ENCODE measurements around the gene EEIG2. TPM values are rescaled to one million over a fixed set of nuclear protein-coding genes. Genes with fewer than 3 reads are reported as not detected.

EEIG2 gene
- total and polyA plus RNA-seq, 7 donors, result 0.51 to 2.1 (median 1.0) TPM

GRCh38 chr1:108575375-108575774, 15.5 kb downstream of the EEIG2 start:
- no peak overlapping the region for H3K27ac ChIP-seq
- no peak for TF ChIP-seq CTCF (IDR thresholded peaks at IDR 0.05)
- H3K36me3 ChIP-seq (ENCODE audit: insufficient read depth in 1 of 2, low read depth in 1 of 2), result no peaks in the 10 kb centered on the region
- ATAC-seq (no peak), DNase-seq (no peak)
- no peak overlapping the region for H3K4me3 ChIP-seq
- H3K9me3 ChIP-seq, result peaks cover 1% of the 10 kb centered on the region
- H3K4me1 ChIP-seq, result no peaks in the 10 kb centered on the region
- intact Hi-C loops (cut with DNase I), result no loop called here
- H3K27me3 ChIP-seq (ENCODE audit: insufficient read depth in 3 of 3, low read length in 2 of 3), result no peaks in the 10 kb centered on the region

- TF ChIP-seq CTCF (IDR thresholded peaks at IDR 0.05), result no peak
- Histone ChIP-seq H3K36me3 (ENCODE audit: insufficient read depth in 1 of 2, low read depth in 1 of 2) (no peaks in the 10 kb centered on the region), H3K4me3 (no peak overlapping the region), H3K27me3 (ENCODE audit: insufficient read depth in 3 of 3, low read length in 2 of 3) (no peaks in the 10 kb centered on the region), H3K9me3 (peaks cover 12% of the 10 kb centered on the region), H3K27ac (no peak overlapping the region), H3K4me1 (no peaks in the 10 kb centered on the region)
- DNase-seq (no peak), ATAC-seq (no peak)
- WGBS, 3 donors, result 51 to 67% (median 63%) methylated on average over 4 of the region's 4 CpGs
- intact Hi-C loops (cut with DNase I), result no loop called here
These were observed 24.0 kb downstream of the EEIG2 start for GRCh38 chr1:108583757-108584427.

GRCh38 chr1:108584428-108584856, 24.5 kb downstream of the EEIG2 start:
- H3K27ac ChIP-seq, result no peak overlapping the region
- H3K4me1 ChIP-seq, result no peaks in the 10 kb centered on the region
- H3K36me3 ChIP-seq (ENCODE audit: insufficient read depth in 1 of 2, low read depth in 1 of 2), result no peaks in the 10 kb centered on the region
- ATAC-seq (no peak), DNase-seq (no peak)
- H3K4me3 ChIP-seq, result no peak overlapping the region
- intact Hi-C loops (cut with DNase I), result no loop called here
- no peak for TF ChIP-seq CTCF (IDR thresholded peaks at IDR 0.05)
- H3K9me3 ChIP-seq, result peaks cover 12% of the 10 kb centered on the region
- no peaks in the 10 kb centered on the region for H3K27me3 ChIP-seq (ENCODE audit: insufficient read depth in 3 of 3, low read length in 2 of 3)
- 78 to 81% (median 79%) methylated on average over 5 of the region's 5 CpGs for WGBS, 3 donors

GRCh38 chr1:108585313-108585712, 25.4 kb downstream of the EEIG2 start:
- no peak for DNase-seq
- Histone ChIP-seq H3K27me3 (ENCODE audit: insufficient read depth in 3 of 3, low read length in 2 of 3) (no peaks in the 10 kb centered on the region), H3K9me3 (peaks cover 11% of the 10 kb centered on the region), H3K4me1 (no peaks in the 10 kb centered on the region), H3K4me3 (no peak overlapping the region), H3K36me3 (ENCODE audit: insufficient read depth in 1 of 2, low read depth in 1 of 2) (no peaks in the 10 kb centered on the region), H3K27ac (no peak overlapping the region)
- no peak for TF ChIP-seq CTCF (IDR thresholded peaks at IDR 0.05)
- intact Hi-C loops (cut with DNase I), result no loop called here
- 70 to 90% (median 81%) methylated on average over 1 of the region's 1 CpG for WGBS, 3 donors
- ATAC-seq, result no peak

- no peak for TF ChIP-seq CTCF (IDR thresholded peaks at IDR 0.05)
- H3K27ac ChIP-seq, result no peak overlapping the region
- intact Hi-C loops (cut with DNase I), result no loop called here
- no peaks in the 10 kb centered on the region for H3K36me3 ChIP-seq (ENCODE audit: insufficient read depth in 1 of 2, low read depth in 1 of 2)
- ATAC-seq, result no peak
- no peaks in the 10 kb centered on the region for H3K9me3 ChIP-seq
- WGBS, 3 donors, result 9 to 19% (median 9%) methylated on average over 2 of the region's 2 CpGs
- DNase-seq, result peak in 1 of 2 donors; percentile 20
- no peak overlapping the region for H3K4me3 ChIP-seq
- H3K27me3 ChIP-seq (ENCODE audit: insufficient read depth in 3 of 3, low read length in 2 of 3), result no peaks in the 10 kb centered on the region
- H3K4me1 ChIP-seq, result no peaks in the 10 kb centered on the region
These were observed 30.5 kb downstream of the EEIG2 start for GRCh38 chr1:108590441-108590840.

All from psoas muscle (tissue), 8 donors.